LNCaP clone FGC (cell line): ENCODE measurements around the gene IGF2R.

Experiments
- DNase-seq: peaks from one replicate; pipeline ENCODE4 v3.0.0-alpha.2; 2011; ENCODE audit warnings: low read depth
- H3K4me3 ChIP-seq: 2 replicates; pipeline ENCODE4 v1.5.1; 2011; ENCODE audit warnings: mild to moderate bottlenecking, low read depth, low read length, control low read depth
- TF ChIP-seq, protein P1 (sequence below): IDR thresholded peaks from 2 replicates; pipeline ENCODE4 v1.5.1; 2012; ENCODE audit warnings: mild to moderate bottlenecking; ENCODE audit not compliant: control insufficient read depth, insufficient read depth; ENCODE audit errors: extremely low read depth

Gene IGF2R

DNA sequence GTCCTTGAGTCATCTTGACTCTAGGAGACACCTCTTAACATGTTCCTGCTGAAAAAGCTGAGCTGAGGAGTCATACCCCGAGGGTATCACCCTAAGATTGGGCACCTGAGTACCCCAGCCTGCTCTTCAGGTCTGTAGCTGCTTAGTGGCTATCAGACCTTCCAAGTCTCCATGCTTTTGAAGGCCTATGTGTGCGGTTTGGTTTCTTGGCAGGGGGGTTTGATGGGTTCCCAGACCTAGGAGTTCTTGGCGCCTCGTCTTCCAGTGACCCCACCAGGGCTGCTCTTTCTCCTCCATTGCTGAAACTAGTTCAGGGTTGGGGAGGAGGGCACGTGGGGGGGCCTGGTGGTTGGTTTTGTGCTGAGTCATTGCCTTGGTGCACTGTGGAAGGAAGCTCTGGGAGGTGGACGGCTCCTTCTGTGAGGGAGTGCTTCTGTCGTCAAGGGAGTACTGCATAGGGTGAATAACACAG, 20.1 kb downstream of the IGF2R start:
- no peak for DNase-seq
- H3K4me3 ChIP-seq, result no peak overlapping the region
- TF ChIP-seq, protein P1, sequence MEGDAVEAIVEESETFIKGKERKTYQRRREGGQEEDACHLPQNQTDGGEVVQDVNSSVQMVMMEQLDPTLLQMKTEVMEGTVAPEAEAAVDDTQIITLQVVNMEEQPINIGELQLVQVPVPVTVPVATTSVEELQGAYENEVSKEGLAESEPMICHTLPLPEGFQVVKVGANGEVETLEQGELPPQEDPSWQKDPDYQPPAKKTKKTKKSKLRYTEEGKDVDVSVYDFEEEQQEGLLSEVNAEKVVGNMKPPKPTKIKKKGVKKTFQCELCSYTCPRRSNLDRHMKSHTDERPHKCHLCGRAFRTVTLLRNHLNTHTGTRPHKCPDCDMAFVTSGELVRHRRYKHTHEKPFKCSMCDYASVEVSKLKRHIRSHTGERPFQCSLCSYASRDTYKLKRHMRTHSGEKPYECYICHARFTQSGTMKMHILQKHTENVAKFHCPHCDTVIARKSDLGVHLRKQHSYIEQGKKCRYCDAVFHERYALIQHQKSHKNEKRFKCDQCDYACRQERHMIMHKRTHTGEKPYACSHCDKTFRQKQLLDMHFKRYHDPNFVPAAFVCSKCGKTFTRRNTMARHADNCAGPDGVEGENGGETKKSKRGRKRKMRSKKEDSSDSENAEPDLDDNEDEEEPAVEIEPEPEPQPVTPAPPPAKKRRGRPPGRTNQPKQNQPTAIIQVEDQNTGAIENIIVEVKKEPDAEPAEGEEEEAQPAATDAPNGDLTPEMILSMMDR, result no peak

DNA sequence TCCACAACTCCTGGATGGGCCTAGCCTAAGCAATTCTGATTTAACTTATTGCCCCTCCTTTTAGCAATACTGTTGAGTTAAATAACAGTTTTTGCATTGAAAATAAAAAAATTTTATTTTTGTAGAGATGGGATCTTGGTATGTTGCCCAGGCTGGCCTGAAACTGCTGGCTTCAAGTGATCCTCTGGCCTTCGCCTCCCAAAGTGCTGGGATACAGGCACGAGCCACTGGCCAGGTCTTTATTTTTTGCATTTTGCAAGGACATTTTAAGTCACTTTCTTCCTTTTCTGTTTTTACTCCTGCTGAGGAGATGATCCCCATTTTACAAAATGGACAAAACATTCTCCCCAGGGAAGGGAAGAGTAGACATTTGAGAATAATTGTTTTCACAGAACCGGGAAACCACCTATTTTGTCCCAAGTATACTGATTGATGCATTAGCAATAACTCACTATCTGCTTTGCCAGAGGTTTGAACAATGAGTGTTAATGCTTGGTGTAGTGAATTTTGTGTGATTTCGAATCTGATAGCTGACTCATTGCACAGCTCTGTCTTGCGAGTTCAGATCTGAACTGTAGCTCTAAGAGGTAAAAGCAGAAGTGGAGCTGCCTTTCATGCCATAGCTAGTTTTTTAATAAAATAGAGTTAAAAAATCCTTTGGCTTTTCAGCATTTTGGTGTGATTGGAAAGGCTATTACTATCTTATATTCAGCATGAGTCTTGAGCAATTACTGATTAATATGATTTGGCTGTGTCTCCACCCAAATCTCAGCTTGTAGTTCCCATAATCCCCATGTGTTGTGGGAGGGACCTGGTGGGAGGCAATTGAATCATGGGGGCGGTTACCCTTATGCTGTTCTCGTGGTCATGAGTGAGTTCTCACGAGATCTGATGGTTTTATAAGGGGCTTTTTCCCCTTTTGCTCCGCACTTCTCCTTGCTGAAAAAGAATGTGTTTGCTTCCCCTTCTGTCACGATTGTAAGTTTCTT, 20.9 kb downstream of the IGF2R start:
- TF ChIP-seq, protein P1, result no peak
- no peak for DNase-seq

DNA sequence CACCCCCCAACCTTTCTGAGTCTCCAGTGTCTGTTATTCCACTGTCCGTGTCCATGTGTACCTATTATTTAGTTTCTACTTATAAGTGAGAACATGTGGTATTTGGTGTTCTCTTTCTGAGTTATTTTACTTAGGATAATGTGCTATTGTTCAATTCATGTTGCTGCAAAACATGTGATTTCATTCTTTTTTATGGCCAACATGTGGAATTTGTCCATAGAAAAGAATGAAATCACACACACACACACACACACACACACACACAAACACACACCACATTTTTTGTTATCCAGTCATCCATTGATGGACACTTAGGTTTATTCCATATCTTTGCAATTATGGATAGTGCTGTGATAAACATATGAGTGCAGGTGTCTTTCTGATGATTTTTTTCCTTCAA, 23.5 kb downstream of the IGF2R start:
- TF ChIP-seq, protein P1, result no peak
- H3K4me3 ChIP-seq, result no peak overlapping the region

More for the DNA sequence above, 20.9 kb downstream of the IGF2R start:
- no peak overlapping the region for H3K4me3 ChIP-seq

DNA sequence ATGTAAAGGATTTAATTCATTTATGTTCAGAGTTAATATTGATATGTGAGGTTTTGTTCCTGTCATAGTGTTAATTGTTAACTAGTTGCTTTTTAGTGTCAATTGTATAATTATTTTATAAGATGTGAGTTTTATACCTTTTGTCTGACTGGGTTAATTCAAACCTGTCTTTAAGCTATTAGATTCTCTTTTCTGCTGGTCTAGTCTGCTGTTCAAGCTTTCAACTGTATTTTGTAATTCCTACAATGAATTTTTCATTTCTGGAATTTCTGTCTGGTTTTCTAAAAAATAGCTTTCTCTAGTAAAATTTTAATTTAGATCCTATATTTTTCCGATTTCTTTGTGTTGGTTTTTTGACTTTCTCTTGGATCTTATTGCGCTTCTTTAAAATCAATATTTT, 26.5 kb downstream of the IGF2R start:
- no peak for DNase-seq
- TF ChIP-seq, protein P1, result no peak
- H3K4me3 ChIP-seq, result no peak overlapping the region

More for the DNA sequence above, 23.5 kb downstream of the IGF2R start:
- no peak for DNase-seq

GRCh38 chr6:159996087-159996622, 27.3 kb downstream of the IGF2R start:
- TF ChIP-seq, protein P1, result no peak

DNA sequence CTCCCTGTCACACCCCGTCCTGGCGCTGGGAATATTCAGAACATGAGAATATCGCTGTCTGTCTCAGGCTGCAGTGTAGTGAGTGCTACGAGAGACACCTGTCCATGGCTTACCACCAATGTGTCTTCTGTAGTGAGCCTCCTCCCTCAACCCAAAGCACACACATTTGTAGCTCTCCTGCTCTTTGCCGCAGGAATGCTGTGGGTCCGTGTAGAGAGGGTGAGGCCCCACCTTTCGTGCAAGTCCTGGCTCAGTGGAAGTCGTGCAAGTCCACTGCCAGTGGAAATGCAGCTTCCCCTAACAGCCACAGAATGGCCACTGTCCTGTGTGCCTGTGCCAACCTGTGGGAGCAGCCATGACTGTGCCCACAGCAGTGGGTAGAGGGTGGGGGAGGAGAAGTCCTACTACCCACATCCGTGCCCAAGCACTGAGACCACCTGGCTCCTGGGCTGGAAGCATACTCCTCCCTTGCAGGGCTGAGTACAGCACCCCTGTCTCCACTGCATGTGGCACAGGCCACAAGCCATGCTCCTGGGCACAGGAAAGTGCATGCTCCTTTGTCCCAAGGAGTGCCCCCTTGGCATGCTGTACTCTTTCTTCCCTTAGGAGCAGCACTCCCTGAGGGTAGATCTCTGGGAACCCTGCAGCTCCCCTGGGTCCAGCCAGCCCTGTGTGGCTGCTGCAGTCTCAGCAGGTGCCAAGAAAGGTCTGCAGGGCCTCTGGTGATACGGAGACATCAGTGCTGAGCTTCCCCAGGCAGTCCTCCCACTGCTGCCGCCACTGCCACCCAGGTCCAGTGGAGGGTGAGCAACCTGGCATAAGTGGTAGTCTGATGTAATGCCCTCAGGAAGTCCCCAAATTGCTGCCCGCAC, 28.0 kb downstream of the IGF2R start:
- TF ChIP-seq, protein P1, result no peak
- no peak overlapping the region for H3K4me3 ChIP-seq
- no peak for DNase-seq

More at GRCh38 chr6:159996087-159996622, 27.3 kb downstream of the IGF2R start:
- no peak for DNase-seq
- H3K4me3 ChIP-seq, result no peak overlapping the region
